GM18909 (cell line): ENCODE results near the gene HOXD3.

ENCODE experiments used
- ATAC-seq: cut with Tn5 transposase; IDR thresholded peaks from one replicate; pipeline ENCODE4 v1.9.1; 2021; ENCODE audit warnings: mild to moderate bottlenecking; ENCODE audit not compliant: unreplicated experiment, poor library complexity

HOXD3 gene

DNA sequence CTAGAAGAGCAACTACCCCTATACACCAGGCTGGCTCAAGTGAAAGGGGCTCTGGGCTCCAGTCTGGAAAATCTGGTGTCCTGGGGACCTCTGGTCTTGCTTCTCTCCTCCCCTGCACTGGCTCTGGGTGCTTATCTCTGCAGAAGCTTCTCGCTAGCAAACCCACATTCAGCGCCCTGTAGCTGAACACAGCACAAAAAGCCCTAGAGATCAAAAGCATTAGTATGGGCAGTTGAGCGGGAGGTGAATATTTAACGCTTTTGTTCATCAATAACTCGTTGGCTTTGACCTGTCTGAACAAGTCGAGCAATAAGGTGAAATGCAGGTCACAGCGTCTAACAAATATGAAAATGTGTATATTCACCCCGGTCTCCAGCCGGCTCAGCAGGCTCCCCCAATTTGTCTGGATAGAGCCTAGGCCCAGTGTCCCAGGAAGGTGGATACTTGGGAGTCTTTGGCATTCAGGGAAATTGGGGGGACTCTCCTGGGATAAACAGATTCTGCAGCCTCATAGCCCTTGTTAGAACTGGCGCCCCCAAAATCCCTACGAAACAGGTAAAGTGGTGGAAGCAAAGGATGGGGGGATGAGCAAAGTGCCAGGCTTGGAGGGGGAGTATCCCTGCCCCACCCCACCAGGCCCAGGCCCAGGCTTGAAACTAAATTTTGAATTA, 8.2 kb upstream of the HOXD3 start:
- no peak for ATAC-seq

DNA sequence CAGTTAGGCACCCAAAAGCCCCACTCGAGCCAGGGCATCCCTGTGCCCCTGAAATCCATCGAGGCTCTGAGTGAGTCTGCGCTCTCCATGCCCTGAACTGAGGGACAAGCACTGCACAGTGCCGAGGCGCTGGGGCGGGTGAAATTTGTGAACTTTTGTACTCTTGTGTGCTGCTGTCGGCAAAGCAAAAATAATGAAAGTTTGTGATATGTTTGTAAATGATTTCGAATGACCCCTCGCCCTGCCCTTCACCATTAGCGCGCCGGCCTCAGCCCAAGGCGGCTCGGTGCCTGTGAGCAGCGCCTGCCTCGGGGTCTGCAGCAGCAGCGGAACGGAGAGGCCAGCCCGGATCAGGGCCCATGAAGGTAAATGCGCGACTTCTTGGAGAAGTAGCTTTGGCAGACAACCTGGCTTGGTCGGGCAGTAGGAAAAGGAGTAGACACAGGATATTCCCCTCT, 7.6 kb upstream of the HOXD3 start:
- no peak for ATAC-seq

DNA sequence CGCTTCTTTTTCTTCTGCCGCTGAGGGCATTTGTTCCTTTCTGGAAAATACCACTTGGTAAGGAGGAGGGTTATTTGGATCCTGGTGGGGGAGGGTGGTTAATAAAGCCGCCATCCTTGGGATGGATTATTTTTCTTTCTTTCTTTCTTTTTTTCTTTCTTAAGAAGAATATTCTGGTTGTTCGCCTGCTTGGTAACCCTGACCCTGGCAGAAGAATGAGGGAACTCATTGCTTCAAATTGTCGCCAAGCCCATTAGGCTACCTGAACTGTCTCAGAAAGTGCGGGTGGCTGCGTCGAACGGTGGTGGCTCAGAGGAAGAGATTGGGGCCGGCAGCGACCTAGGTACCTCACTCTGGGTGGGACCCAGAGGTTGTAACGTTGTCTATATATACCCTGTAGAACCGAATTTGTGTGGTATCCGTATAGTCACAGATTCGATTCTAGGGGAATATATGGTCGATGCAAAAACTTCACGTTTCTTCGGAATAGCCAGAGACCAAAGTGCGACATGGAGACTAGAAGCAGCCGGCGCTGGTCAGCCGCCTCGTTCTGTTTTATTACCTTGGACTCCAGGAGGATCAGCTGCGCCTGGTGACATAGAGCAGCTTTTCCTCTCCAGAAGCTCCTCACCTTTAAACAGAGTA, 7.0 kb upstream of the HOXD3 start:
- no peak for ATAC-seq

DNA sequence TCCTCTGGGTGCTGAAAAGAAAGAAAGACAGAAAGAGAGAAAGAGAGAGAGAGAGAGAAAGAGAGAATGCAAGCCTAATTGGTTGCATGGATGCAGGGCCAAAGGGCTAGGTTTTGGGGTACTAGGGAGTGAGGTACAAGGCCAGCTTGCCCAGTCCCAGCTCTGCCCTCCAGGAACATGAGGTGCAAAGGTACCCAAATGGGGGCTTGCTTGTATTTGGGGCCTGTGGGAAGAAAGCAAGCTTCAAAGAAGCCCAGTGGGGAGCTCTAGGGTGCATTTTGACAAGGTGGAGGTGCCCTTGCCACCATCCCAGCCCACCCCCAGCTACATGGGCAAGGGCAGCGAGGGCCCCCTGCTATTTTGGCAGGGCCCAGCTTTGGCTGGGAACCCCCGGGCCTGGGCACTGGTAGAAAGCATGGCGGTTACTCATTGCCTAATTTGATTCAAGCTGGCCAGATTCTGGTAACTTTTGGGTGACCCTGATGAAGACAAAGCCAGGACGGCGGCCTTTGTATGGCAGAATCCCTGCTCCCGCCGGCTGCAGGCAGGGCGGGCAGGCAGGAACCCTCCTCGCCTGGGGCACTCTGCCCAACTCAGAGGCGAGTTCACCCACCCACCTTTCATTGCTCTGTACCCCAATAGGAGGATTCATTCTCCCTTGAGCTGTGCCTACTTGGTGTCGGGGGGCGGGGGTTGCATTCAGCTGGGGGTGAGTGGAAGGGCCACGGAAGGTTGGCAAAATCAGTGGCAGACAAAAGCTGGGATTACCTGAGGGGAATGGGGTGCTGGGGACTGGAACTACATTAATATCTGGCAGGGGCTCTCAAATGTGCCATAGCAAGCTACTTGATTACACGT, 6.3 kb upstream of the HOXD3 start:
- ATAC-seq: no peak

DNA sequence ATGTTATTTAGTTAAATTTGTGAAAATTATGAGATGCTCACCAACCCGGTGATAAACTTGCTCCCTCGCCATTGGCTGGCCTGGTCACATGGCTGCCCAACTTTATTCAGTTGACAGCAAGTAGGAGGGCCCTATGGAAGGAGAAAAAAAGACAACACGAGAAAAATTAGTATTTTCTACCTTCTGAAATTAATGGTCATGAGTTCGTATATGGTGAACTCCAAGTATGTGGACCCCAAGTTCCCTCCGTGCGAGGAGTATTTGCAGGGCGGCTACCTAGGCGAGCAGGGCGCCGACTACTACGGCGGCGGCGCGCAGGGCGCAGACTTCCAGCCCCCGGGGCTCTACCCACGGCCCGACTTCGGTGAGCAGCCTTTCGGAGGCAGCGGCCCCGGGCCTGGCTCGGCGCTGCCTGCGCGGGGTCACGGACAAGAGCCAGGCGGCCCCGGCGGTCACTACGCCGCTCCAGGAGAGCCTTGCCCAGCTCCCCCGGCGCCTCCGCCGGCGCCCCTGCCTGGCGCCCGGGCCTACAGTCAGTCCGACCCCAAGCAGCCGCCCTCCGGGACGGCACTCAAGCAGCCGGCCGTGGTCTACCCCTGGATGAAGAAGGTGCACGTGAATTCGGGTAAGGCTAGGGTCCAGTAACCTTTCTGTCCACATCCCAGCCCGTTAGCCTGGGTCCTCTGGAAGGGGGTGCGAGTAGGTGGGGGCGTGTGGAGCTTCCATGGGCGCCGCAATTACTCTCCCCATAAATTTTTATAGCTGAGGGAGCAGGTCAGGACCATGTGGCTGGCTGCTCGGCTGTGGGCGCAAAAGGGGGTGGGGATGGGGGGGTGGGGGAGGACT, 5.4 kb upstream of the HOXD3 start, which contains the start of gene HOXD4:
Gene HOXD4 (plus strand): TSS at position 109 of the 846 bp plus-strand sequence. CDS start 84 bp downstream, at position 193.
- no peak for ATAC-seq

DNA sequence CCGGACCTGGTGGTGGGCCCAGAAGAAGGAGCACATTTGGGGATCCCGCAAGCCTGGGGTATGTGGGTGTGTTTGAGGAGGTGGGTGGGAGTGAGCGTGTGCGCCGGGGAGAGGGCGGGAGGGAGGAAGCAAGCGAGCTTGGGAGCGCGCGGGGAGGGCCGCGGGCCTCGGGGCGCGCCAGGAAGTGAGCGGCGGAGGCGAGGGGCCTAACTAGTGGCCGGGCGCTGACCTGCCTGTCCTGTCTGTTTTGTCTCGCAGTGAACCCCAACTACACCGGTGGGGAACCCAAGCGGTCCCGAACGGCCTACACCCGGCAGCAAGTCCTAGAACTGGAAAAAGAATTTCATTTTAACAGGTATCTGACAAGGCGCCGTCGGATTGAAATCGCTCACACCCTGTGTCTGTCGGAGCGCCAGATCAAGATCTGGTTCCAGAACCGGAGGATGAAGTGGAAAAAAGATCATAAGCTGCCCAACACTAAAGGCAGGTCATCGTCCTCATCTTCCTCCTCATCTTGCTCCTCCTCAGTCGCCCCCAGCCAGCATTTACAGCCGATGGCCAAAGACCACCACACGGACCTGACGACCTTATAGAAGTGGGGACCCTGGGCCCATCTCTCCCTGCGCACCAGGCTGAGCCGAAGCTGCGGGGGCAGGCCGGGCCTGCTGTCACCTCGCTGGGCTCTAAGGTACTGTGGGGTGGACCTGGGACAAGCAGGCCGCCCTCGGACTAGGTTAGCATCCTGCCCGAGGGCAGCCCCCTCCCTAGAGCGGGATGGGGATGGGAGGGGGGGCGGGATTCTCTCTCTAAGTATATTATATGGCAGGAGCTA, 4.5 kb upstream of the HOXD3 start:
- no peak for ATAC-seq

DNA sequence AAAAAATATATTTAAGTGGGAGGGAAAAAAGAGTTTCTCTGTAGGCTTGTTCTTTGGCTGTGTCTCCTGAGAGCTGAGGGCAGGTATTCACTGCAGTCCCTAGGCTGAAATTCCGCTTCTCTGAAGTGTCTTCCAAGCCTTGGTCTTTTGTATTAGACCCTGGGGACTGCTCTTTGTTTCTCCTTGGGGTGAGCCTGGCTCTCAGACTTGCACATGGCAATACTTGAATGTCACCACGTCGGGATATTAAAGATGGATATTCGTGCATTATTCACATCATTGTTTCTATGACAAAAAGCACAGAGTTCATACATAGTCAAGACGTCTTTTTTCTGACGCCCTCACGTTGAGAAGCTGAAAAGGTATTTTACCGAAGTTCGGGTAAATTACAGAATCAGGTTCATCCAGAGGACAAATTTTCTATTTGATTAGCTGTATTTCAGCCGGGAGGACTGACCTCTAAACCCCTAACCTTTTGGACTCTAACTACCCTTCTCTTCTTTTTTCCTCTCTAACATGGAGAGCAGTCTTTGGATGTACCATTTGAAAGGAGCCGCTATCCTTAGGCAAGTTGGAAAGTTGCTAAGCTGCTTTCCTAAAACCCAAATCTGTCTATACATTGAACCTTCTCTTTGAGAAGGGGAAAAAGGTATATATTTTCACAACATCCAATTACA, 2.4 kb upstream of the HOXD3 start:
- ATAC-seq: no peak

DNA sequence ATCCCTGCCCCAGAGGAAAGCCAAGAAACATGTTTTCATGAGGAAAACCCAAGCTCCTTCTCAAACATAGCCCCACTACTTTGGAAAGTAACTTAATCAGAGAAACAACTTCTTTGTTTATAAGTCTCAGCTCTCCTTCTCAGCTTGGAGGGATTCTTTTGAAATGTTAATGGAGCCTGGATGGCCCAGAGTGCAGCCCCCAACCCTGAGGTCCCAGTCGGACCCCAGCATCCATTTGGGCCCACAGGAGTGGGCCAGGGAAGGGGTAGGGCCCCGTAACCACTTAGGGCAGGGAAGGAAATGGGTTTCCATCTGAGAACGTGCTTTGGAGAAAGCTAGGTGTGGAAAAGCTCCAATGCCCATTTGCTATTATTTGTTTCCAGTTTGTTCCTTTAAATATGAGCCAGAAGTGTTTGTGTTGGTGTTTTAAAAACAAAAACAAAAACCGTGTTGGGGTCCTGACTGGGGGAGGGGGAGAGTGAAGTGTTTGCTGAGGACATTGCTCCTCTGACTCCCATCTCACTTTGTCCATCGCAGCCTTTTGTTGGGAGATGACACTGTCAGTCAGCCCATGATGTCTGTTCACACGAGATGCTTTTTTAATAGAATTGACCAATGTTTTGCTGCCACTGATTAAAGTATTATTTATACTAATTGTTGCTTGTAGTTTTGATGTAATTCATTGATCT, 1.6 kb upstream of the HOXD3 start:
- ATAC-seq: no peak

DNA sequence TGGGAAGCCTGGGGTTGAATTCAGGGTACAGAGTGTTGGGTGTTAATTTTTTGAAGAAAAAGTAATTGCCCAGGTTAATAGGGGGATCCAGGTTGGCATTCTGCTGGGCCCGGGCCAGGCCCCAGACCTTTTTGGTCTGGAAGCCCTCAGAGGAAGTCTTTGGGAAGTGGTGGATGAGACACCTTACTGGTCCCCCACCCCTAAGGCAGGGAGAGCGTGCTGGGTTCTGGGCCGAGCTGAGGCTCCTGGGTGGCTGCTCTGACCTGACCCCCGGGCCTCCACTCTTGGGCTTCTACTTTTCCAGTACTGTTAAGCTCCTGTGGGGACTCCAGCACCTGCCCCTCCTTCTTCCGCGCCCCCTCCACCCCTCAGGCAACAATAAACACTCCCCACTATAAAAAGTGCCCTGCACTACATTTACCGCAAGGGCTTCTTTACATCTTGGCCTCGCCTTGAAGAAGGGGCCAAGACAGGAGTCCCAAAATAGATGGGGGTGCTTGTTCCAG, 753 bp upstream of the HOXD3 start:
- no peak for ATAC-seq

DNA sequence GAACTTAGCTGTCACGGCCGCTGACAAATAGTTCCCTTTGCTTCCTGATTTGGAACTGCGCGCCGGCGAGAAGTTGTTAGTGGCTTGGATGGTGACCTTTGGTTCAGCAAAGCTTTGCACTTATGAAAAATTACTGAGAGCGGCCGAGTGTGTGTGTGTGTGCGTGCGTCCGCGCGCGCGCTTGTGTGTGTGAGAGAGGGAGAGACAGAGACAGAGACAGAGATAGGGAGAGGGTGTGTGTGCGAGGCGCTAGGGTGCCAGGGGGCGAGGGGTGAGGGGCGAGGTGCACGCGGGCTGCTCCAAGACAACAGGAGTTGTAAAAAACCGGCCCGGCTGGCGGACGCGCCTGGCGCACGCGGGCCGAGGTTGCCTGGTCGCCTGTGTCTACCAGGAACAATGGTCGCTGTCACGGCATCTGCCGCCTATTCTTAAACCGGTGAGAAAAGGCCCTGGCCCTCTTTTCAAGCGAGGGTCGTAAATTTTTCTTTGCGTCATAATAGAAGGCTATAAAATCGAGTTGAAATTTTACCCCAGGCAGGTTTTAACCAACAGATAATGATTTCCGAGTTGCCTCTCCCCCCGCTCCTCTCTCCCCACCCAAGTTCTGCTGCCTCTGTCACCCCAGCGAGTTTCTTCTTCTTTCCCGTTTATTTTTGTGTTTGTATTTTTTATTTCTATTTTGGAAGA, 535 bp downstream of the HOXD3 start:
- no peak for ATAC-seq

DNA sequence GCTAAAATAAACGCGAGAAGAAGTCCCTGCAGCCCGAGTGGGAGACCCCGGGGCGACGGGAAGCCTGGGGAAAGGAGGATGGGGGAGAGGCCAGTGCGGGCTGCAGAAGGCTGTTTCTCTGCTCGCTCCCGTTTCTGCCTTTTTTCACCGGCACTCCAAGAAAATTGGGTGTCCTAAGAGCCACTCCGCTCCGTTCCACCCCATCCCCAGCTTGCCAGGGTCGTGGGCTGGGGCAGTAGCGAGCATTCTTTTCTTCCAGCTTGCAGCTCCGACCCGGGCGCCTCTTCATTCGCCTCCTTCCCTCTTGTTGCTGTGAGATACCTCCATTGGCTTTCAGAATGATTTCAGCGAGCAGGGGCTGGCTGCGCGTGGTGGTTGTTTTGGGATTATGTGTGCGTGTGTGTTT, 1.1 kb downstream of the HOXD3 start:
- no peak for ATAC-seq

DNA sequence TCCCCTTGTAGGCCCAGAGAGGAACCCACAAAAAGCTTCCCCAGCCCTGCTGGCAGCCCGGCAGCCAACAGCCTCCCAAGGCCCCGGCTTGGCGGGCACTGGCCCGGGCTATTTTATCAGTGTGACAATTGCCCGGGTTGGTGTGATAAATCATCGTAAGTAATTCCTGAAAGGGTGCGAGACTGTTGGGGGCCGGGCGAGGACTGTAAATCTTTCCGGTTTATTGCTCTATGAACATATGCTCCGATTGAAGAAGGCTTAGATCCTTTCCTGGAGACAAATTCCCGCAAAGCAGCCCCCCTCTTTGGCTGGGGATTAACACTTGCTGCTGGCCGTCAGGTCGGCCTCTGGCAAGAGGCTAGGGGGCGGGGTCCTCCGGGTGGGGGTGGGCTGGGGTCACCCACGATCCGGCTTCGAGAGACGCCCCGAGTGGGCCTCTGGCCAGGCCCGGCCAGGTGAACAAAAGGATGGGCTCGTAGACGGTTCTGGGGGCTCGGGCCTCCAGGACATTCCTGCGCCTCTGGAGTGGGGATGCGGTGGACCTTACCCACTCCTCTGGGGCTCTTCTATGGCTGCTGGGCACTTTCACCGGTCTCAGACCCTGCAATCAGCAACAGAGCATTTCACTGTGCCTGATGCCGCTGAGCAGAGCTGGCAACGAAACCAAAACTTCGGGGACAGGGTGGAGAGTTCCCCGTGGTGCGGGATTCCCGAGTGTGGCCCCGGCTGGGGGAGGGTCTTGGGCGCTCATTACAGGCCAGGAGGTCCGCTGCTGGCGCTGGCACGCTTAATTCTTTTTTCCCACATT, 2.0 kb downstream of the HOXD3 start:
- no peak for ATAC-seq

DNA sequence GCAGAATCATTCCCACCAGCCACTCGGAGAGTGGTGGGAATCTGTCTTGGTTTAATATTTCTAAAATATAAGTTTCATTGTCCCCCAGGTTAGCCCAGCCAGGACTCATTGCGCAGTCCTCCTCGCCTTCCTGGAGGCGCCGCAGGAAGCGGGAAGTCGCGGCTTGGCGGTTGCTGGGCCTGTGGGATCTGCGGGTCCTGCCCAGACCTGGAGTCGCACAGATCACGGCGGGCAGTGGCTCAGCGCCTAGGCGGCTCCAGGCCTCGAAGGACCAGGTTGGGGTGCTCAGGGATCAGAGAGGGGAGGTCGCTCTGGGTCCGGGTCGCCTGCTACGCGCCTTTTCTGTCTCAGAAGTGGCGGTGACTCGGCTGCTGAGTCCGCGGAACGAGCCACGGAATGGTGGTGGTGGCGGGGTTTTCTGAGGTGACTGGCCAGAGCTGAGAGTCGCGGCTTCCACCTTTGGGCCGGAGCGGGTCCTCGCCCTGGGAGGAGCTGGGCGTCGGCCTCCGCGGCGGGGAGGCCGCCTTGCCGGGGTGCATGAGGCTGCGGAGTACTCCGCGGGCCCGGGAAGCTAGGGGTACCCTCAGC, 2.6 kb downstream of the HOXD3 start:
- no peak for ATAC-seq

DNA sequence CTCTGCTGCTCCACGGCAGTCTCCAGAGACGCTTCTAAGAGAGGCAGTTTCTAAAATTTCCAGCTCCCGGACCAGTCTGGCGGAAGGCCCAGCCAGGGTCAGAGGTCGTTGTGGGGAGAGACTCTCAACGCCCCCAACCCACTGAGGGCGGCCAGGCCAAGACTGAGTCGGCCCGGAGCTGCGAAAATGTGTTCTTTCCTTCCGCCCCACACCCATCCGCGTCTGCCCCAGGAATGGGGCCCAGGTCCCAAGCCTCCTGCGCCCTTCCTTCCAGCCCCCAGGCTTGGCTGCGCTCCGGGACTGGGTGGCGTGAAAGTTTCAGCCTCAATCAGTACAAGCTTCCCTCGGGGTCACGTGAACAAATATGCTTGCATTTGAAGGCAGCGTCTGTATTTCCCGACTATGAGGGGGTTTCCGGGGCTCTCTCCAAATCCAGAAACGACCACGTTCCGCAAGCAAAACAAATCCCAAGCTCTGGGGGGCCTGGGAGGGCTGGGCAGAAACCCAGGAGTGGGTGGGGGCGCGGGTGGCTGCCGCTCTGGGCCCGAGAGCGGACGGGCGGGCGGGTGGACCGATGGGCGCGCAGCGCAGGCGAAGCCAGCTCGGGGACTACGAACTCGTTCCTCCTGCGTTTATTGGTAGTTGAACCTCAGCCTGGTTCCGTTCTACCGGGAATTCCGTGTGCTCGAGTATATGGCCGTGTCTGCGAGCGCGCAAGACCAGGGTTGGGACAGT, 3.3 kb downstream of the HOXD3 start:
- ATAC-seq: no peak

DNA sequence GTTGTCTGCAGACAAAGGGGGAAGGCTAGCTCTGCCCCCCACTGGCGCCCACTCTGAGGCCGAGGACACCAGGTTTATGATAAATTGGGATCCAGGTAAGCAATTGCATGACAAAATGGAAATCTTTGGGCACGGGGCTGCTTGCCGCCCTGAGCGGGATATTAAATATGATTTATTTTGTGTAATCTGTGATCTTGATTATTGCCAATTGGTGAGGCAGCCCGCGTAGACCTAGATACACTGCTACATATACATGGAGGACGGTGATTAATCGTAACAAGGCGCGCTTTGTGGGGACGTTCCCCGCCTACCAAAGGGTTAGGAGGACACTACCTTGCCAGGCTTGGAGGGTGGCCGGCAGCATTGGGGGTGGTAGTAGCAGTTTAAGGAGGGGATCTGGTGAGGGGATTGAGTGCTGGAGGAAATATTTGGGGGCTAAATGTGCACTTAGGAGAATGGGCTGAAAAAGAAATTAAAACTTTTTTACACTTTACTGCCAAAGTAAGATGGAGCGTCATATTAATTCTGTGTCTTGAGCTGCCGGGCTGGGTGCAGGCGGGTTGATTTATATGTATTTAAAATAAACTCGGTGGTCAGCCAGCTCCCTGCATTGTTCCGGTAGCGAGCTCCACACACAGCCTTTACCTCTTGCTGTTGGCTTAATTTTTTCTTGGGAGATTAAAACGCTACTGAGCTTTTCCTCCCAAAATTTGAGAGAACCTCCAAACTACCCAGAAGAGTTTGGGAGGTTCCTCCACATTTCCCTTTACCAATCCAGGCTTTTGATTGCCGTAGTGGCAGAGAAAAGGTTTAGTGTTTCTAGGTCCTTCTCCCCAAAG, 4.1 kb downstream of the HOXD3 start:
- ATAC-seq: no peak
